Activated naive CD8-positive, alpha-beta T cell treated with anti-CD3 and anti-CD28 coated beads, Interleukin-2, amount 10 ng/mL, durations not matched to agents 7 days and 5 days (primary cell): Measurements from ENCODE around the gene C19orf12. TPM values are rescaled to one million over a fixed set of nuclear protein-coding genes. Genes with fewer than 3 reads are reported as not detected.

Experiments used
- ATAC-seq: fragments of 150-1000 bp; cut with Tn5 transposase; one replicate; pipeline ENCODE4 v1.10.0; 2021; ENCODE audit warnings: low read depth, moderate library complexity
- POLR2A ChIA-PET: fragments of 350-600 bp; sonication (Branson Sonifier 250); formaldehyde crosslinking; loops from one replicate; lab custom pipeline; 2021; ENCODE audit warnings: antibody characterized with exemption; lab: Charles Lee
- DNase-seq: peaks from one replicate; pipeline ENCODE4 v3.0.0; 2021
- H3K27ac Mint-ChIP-seq: one replicate; pipeline ENCODE4 v1.8.0; 2022; ENCODE audit warnings: mild to moderate bottlenecking, mixed read lengths
- H3K27me3 Mint-ChIP-seq: one replicate; pipeline ENCODE4 v1.8.0; 2022; ENCODE audit warnings: mild to moderate bottlenecking, moderate library complexity, mixed read lengths
- H3K36me3 Mint-ChIP-seq: one replicate; pipeline ENCODE4 v1.8.0; 2021; ENCODE audit warnings: mild to moderate bottlenecking, mixed read lengths
- H3K4me1 Mint-ChIP-seq: one replicate; pipeline ENCODE4 v1.8.0; 2021; ENCODE audit warnings: mixed read lengths
- H3K4me3 Mint-ChIP-seq: one replicate; pipeline ENCODE4 v1.8.0; 2022; ENCODE audit warnings: mild to moderate bottlenecking, moderate library complexity, mixed read lengths
- H3K9me3 Mint-ChIP-seq: one replicate; pipeline ENCODE4 v1.8.0; 2021; ENCODE audit warnings: mixed read lengths
- total RNA-seq, 2 experiments: library from RNA; stranded (reverse); gene quantifications; one replicate each; pipeline ENCODE4 v1.2.3, GENCODE V29; 2021

Gene C19orf12
- total RNA-seq, 2 experiments from 2014 or later: 31.8 to 38.2 TPM

DNA sequence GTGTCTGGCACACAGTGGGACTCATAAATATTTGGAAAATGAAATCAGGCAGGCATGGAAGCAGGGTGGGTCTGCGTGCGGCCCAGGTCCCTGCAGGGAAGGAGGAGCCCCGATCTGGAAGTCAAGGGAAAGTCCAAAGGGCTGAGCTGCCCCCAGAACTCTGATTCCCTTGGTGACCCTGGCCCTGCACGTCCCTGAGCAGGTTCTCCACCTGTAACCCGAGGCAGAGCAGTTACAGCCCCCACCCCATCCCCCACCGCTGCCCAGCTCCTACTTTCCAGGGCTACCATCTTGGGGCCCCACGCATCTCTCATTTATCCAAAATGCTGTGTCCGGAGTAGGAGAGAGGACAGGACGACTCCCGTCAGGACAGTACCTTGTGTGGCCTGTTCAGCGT, 47.7 kb downstream of the C19orf12 start:
- Mint-ChIP-seq H3K9me3 (no peaks in the 10 kb centered on the region), H3K27me3 (no peaks in the 10 kb centered on the region), H3K27ac (peak overlapping the region; percentile 88), H3K36me3 (peaks cover 33% of the 10 kb centered on the region), H3K4me3 (peak overlapping the region; percentile 89), H3K4me1 (peaks cover 70% of the 10 kb centered on the region)
- DNase-seq: no peak
- POLR2A ChIA-PET: interaction anchor here (2.1 to 6.9 kb wide), 8 partner anchors 12 to 61 kb away, joined by 4 to 72 read pairs (median 34); partner anchors contain the start of genes C19orf12 and POP4
- no peak for ATAC-seq

DNA sequence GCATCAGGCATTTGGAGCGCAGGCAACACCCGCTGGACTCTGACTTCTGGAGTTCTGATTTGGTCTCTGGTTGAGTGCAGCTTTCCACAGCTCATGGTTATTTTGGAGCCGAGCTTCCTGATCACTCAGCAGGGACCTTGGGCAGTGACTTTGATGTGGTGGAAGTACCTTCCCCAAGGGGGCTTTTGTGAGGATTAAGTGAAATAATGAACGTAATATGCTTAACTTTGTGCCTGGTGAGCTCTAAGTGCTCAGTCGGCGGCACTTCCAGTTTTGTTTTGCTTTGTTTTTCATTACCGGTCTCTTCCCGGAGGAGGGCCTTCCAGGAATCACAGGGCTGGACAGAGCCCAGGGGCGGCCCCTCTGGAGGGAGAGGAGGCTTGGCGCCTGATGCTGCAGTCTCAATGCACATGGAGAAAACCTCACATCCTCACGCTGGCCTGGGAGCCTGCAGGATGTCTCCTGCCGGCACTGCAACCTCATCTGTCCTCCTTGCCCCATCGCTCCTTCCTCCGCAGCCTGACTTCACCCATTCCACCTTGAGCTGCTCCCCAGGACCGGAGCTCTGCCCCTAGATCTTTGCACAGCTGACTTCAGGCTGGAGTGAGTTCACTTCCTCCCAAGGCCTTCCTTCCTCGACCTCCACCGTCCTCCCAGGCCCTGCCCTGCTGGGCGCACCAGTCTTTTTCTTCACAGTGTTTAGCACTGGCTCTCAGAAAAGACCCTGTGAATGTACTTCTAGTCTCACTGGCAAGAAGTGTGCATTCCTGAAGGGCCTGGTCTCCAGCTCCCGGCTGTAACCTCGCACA, 48.3 kb downstream of the C19orf12 start:
- peaks cover 68% of the 10 kb centered on the region for H3K4me1 Mint-ChIP-seq
- peaks cover 31% of the 10 kb centered on the region for H3K36me3 Mint-ChIP-seq
- DNase-seq: peak; percentile 54
- ATAC-seq: peak; percentile 1
- no peaks in the 10 kb centered on the region for H3K27me3 Mint-ChIP-seq
- peak overlapping the region; percentile 88 for H3K27ac Mint-ChIP-seq
- no peaks in the 10 kb centered on the region for H3K9me3 Mint-ChIP-seq
- H3K4me3 Mint-ChIP-seq: peak overlapping the region; percentile 89
- POLR2A ChIA-PET: interaction anchor here (2.1 to 6.9 kb wide), 7 partner anchors 12 to 60 kb away, joined by 4 to 72 read pairs (median 40); partner anchors contain the start of genes C19orf12 and POP4

DNA sequence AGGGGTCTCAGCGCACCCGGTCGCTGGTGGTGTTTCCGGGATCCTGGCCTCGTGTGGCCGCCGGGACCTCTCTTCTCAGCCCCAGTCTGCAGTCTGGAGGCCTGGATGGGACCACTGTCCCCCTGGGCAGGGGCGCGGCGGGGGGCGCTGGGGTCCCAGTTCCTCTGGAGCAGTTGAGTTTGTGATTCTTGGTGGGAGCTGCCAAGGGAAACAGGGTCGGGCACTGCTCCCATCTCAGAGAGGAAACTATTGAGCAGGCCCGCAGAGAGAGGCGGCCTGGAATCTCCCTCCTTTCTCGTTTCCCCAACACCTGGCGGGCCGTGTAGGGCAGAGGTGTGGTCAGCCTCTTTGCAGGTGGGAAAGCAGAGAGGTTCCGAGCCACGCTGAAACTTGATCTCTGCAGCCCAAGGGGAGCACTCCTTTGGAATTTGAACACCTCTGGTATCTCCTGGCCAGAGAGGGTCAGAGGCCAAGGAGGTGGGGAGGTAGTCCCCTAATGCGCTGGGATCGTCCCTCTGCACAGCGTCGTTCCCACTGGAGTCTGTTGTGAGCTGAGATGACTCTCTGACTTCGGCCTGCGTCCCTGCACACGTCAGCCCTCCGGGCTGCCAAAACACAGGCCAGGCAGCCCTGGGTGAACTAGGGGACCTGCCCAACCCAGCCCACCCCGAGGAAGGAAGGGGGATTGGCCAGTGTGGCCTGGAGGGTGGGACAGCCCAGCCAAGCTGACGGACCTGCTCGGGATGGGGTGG, 49.1 kb downstream of the C19orf12 start:
- H3K27ac Mint-ChIP-seq: peak overlapping the region; percentile 88
- peak overlapping the region; percentile 89 for H3K4me3 Mint-ChIP-seq
- peaks cover 65% of the 10 kb centered on the region for H3K4me1 Mint-ChIP-seq
- no peaks in the 10 kb centered on the region for H3K27me3 Mint-ChIP-seq
- POLR2A ChIA-PET: interaction anchor here (0.8 to 6.9 kb wide), 10 partner anchors 8 to 59 kb away, joined by 4 to 72 read pairs (median 18); partner anchors contain the start of genes C19orf12 and POP4
- no peaks in the 10 kb centered on the region for H3K9me3 Mint-ChIP-seq
- ATAC-seq (no peak), DNase-seq (no peak)
- peaks cover 23% of the 10 kb centered on the region for H3K36me3 Mint-ChIP-seq

DNA sequence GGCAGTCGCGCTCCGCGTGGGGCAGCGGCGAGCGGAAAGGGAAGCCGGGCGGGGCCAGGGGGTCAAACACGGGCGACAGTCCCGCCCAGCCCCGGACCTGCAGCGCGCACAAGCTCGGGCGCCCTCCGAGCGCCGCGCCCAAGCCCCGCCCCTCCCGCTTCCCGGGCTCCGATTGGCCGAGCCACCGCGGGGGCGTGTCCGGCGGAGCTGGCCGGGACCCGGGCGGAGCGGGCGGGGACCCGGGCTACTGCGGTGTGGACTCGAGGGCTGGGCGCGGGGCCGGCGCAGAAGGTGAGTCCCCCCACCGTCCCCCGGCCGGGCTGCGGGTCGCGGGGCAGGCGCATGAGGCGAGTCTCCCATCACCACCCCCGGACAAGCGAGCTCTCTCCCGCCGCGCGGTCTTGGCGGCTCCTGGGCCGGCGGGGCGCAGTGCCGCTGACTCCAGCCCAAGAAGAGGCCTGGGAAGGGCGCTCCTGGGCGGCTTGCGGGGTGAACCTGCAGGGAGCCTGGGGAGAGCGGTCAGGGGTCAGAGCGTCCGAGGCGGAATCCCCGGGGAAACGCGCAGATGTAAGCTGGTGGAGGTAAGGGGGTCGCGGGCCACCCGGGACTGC, 49.7 kb downstream of the C19orf12 start, which contains the start of gene PLEKHF1:
TSS of gene PLEKHF1 (plus strand) at position 247 of the 611 bp plus-strand sequence. CDS start 8,379 bp downstream, outside the sequence.
- H3K9me3 Mint-ChIP-seq: no peaks in the 10 kb centered on the region
- POLR2A ChIA-PET: interaction anchor here (0.8 to 6.9 kb wide), 9 partner anchors 9 to 59 kb away, joined by 4 to 72 read pairs (median 27); partner anchors contain the start of genes C19orf12 and POP4
- peaks cover 61% of the 10 kb centered on the region for H3K4me1 Mint-ChIP-seq
- DNase-seq (peak; percentile 98), ATAC-seq (peak; percentile 81)
- H3K27ac Mint-ChIP-seq: peak within 1 kb of the TSS; percentile 88
- no peaks in the 10 kb centered on the region for H3K27me3 Mint-ChIP-seq
- H3K36me3 Mint-ChIP-seq: peaks cover 17% of the 10 kb centered on the region
- H3K4me3 Mint-ChIP-seq: peak within 1 kb of the TSS; percentile 89

DNA sequence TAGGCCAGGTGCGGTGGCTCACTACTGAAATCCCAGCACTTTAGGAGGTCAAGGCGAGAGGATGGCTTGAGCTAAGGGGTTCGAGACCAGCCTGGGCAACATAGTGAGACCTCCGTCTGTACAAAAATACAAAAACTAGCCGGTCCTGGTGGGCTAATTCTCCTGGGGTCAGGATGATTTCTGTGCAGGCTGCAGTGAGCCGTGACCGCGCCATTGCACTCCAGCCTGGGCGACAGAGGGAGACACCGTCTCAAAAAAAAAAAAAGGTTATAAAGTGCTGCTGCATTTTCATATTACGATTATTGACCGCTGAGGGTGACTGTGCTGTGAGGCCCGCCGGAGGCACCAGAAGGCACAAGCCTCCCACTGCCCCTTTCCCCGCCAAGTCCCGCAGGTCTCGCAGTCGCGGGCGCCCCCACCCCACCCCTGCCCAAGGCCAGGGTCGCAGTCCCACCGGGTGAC, 50.3 kb downstream of the C19orf12 start:
- peaks cover 56% of the 10 kb centered on the region for H3K4me1 Mint-ChIP-seq

DNA sequence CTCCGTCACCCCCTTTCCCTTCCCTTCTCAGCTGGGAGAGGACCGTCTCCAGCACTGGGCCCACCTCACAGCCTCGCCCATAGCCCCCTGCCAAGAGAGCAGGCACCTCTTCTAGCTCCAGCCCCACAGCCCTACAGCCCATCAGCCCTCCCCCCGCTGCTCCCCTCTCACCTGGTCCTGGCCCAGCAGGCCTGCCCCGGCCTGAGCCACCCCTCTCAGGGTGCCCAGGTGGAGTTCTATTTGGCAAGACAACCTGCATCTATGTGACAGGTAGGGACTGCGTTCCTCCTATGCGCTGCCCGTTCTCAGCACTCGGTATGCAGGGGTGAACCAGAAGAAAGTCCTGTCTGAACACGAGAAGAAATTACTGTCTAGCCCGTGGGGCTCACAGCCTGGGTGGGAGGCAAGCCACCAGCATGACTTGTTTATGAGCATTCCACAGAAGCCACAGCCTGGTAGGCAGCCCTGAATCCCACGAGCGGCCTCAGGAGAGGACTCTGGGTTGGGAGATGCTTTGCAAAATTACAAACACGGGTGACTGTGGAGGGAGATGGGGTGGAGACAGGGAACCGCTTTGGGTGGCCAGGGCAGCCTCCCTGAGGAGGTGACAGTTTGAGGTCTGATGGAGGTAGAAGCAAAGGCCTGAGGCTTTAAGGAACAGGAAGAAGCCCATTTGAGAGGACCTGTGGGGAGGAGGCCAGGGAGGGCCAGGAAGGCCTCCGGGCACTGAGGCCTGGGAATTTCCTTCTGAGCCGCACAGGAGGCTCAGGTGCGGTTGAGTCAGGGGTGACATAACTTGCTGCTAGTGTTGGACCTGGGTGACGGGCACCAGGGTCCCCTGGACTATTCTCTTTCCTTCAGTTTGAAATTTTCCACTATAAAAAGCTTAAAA, 51.0 kb downstream of the C19orf12 start:
- ATAC-seq: no peak
- Mint-ChIP-seq H3K36me3 (peaks cover 8% of the 10 kb centered on the region), H3K9me3 (no peaks in the 10 kb centered on the region), H3K4me1 (peaks cover 49% of the 10 kb centered on the region), H3K27ac (peak overlapping the region; percentile 73), H3K27me3 (no peaks in the 10 kb centered on the region), H3K4me3 (peak overlapping the region; percentile 70)
- peak; percentile 29 for DNase-seq
- POLR2A ChIA-PET: interaction anchor here (0.6 to 6.9 kb wide), 7 partner anchors 8 to 454 kb away, joined by 3 to 72 read pairs (median 27); partner anchors contain the start of genes C19orf12 and POP4

More for the DNA sequence above, 50.3 kb downstream of the C19orf12 start:
- DNase-seq: no peak
- peaks cover 12% of the 10 kb centered on the region for H3K36me3 Mint-ChIP-seq
- H3K9me3 Mint-ChIP-seq: no peaks in the 10 kb centered on the region
- peak overlapping the region; percentile 70 for H3K4me3 Mint-ChIP-seq
- H3K27ac Mint-ChIP-seq: peak overlapping the region; percentile 73
- no peaks in the 10 kb centered on the region for H3K27me3 Mint-ChIP-seq
- ATAC-seq: no peak
- POLR2A ChIA-PET: interaction anchor here (0.7 to 6.9 kb wide), 9 partner anchors 9 to 58 kb away, joined by 3 to 72 read pairs (median 27); partner anchors contain the start of genes C19orf12 and POP4

DNA sequence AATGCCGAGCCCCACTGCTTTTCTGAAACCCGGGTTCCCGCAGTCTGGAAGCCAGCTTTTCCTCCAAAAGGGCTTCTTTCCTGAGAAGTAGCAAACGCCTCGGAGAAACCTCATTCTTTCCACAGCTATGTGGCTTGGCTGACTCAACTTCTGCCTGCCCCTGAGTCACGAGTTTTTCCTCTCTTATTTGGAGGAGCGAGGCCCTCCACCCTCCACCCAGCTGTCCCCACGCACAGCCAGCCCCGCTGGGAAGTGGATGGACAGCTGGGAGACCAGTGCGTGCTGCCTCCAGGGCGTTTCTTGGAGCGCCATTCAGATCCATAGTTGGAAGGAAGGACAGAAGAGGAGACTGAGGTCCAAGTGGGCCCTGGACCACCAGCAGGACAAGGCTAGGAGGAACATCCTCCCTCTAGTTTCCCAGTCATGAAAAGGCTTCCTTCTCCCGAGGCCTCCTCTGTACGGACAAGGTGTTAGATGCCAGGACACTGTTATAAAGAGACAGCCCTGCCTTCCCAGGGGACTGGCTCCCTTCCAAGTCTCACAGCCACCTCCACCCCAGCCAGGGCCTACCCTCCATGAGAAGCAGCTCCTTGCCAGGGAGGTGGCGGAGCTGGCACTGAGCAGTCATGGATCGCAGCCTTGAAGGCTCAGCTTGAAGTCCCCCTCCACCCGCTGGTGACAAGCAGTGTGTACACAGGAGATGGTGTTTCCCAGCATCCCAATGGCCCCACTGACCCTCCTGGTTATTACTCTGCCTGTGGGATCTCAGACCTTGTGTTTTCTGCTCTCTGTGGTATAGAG, 52.3 kb downstream of the C19orf12 start:
- H3K27me3 Mint-ChIP-seq: no peaks in the 10 kb centered on the region
- POLR2A ChIA-PET: interaction anchor here (0.7 to 6.9 kb wide), 5 partner anchors 9 to 56 kb away, joined by 3 to 72 read pairs (median 9); partner anchors contain the start of gene POP4
- H3K4me1 Mint-ChIP-seq: peaks cover 37% of the 10 kb centered on the region
- H3K27ac Mint-ChIP-seq: no peak overlapping the region
- H3K4me3 Mint-ChIP-seq: peak overlapping the region; percentile 19
- ATAC-seq: no peak
- H3K9me3 Mint-ChIP-seq: no peaks in the 10 kb centered on the region
- no peak for DNase-seq
- peaks cover 11% of the 10 kb centered on the region for H3K36me3 Mint-ChIP-seq

DNA sequence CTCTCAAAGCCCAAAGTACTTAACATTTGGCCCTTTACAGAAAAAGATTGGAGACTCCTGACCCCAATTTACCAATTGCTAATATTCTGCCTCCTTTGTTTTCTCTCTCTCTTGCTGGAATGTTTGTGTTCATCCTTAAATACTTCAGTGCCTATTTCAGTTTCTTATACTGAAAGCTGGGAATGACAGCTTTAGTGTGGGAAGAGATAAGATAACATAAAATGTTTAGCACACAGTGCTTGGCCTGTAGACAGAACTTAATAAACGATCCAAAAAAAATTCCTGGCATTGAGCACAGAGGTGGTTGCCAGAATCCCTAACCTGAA, 52.8 kb downstream of the C19orf12 start:
- POLR2A ChIA-PET: interaction anchor here (1.0 to 2.6 kb wide), 3 partner anchors 10 to 56 kb away, joined by 4 to 13 read pairs (median 9); partner anchors contain the start of gene POP4
- H3K27ac Mint-ChIP-seq: no peak overlapping the region
- H3K4me3 Mint-ChIP-seq: no peak overlapping the region
- no peaks in the 10 kb centered on the region for H3K9me3 Mint-ChIP-seq
- peaks cover 33% of the 10 kb centered on the region for H3K4me1 Mint-ChIP-seq
- H3K27me3 Mint-ChIP-seq: no peaks in the 10 kb centered on the region
- ATAC-seq (no peak), DNase-seq (no peak)
- peaks cover 8% of the 10 kb centered on the region for H3K36me3 Mint-ChIP-seq

DNA sequence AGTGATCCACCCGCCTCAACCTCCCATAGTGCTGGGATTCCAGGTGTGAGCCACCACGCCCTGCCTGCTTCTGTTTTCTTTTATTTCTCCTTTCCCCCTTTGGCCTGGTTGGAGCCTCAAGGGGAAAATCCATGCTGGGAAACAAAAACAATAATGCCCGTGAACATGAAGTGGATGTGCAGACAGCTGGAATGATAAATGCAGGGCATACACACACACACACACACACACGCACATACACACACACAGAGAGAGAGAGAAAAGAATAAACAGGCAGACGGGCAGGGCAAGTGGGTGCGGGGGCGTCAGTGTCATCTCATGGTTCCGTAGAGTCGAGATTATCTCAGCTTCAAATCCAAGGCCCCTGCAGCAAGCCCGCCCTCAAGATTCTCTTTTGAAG, 54.2 kb downstream of the C19orf12 start:
- Mint-ChIP-seq H3K36me3 (peaks cover 3% of the 10 kb centered on the region), H3K9me3 (no peaks in the 10 kb centered on the region), H3K27me3 (no peaks in the 10 kb centered on the region), H3K4me3 (no peak overlapping the region), H3K4me1 (peaks cover 28% of the 10 kb centered on the region), H3K27ac (no peak overlapping the region)
- POLR2A ChIA-PET: interaction anchor here (2.0 kb wide), 1 partner anchor 55 kb away, joined by 9 read pairs; the partner anchor contains the start of gene POP4
- DNase-seq: no peak
- ATAC-seq: no peak

DNA sequence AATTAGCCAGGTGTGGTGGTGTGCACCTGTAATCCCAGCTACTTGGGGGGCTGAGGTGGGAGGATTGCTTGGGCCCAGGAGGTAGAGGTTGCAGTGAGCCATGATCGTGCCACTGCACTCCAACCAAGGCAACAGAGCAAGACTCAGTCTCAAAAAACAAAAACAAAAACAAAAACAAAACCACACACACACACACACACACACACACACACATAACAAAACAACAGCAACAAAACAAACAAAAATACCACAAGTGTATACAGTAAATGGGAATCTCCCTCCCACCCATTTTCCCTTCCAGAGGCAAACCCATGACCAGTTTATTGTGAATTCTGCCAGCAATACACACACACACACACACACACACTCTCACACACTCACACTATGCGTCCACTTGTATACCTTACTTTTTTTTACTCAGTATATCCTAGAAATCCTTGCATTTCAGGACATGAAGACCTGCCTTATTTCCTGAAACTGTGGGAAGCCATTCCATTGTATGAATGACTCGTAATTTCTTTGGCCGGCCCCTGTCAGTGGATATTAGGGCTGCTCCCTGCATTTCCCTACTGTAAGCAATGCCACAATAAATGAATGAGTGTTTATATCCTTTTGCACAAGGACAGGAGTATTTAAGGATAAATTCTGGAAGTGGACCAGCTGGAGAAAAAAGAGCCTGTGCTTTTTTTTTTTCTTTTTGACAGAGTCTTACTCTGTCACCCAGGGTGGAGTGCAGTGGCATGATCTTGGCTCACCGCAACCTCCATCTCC, 56.7 kb downstream of the C19orf12 start:
- peaks cover 19% of the 10 kb centered on the region for H3K4me1 Mint-ChIP-seq
- POLR2A ChIA-PET: no interaction called here
- ATAC-seq (no peak), DNase-seq (no peak)
- H3K27ac Mint-ChIP-seq: no peak overlapping the region
- H3K4me3 Mint-ChIP-seq: no peak overlapping the region
- peaks cover 3% of the 10 kb centered on the region for H3K36me3 Mint-ChIP-seq
- H3K27me3 Mint-ChIP-seq: peaks cover 2% of the 10 kb centered on the region
- peaks cover 2% of the 10 kb centered on the region for H3K9me3 Mint-ChIP-seq
